Fibroblast of villous mesenchyme (primary cell): ENCODE measurements around the gene MVK. TPM values are rescaled to one million over a fixed set of nuclear protein-coding genes. Genes with fewer than 3 reads are reported as not detected.

ENCODE experiments used
- DNase-seq: peaks from one replicate; pipeline ENCODE4 v3.0.0-alpha.2; 2010; ENCODE audit warnings: low read depth
- H3K4me3 ChIP-seq: 2 replicates; pipeline ENCODE4 v1.5.1; 2011; ENCODE audit warnings: low read depth, mild to moderate bottlenecking, low read length
- total RNA-seq: library from RNA; depleted of rRNA; stranded (reverse); fragments of >200 nt; gene quantifications from 2 replicates; pipeline ENCODE4 v1.2.3, GENCODE V29; 2012
- TF ChIP-seq, protein P1 (sequence below): IDR thresholded peaks from 2 replicates; pipeline ENCODE4 v1.5.1; 2012; ENCODE audit warnings: low read depth, mild to moderate bottlenecking, low read length; ENCODE audit not compliant: insufficient read depth

Gene MVK
- total RNA-seq, 1 donor = 29.8 TPM

DNA sequence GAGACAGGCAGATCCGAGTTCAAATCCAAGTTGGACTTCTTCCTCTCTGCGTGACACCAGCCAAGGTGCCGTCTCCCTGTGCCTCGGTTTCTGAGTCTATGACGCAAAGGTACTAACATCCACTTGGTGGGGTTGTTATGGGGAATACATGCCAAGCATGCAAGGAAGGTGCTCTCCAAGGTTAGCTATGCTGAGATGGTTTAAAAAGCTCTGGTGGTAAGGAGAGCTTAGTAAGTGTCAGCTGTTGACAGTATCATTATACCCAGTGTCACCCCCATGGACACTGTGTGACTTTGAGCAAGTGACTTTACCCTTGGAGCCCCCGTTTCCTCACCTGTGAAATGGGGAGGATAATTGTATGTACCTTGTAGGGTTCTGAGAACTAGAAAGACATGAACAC lies 22.5 kb upstream of the MVK start:
- DNase-seq = no peak
- H3K4me3 ChIP-seq = no peak overlapping the region
- TF ChIP-seq, protein P1, sequence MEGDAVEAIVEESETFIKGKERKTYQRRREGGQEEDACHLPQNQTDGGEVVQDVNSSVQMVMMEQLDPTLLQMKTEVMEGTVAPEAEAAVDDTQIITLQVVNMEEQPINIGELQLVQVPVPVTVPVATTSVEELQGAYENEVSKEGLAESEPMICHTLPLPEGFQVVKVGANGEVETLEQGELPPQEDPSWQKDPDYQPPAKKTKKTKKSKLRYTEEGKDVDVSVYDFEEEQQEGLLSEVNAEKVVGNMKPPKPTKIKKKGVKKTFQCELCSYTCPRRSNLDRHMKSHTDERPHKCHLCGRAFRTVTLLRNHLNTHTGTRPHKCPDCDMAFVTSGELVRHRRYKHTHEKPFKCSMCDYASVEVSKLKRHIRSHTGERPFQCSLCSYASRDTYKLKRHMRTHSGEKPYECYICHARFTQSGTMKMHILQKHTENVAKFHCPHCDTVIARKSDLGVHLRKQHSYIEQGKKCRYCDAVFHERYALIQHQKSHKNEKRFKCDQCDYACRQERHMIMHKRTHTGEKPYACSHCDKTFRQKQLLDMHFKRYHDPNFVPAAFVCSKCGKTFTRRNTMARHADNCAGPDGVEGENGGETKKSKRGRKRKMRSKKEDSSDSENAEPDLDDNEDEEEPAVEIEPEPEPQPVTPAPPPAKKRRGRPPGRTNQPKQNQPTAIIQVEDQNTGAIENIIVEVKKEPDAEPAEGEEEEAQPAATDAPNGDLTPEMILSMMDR = no peak

DNA sequence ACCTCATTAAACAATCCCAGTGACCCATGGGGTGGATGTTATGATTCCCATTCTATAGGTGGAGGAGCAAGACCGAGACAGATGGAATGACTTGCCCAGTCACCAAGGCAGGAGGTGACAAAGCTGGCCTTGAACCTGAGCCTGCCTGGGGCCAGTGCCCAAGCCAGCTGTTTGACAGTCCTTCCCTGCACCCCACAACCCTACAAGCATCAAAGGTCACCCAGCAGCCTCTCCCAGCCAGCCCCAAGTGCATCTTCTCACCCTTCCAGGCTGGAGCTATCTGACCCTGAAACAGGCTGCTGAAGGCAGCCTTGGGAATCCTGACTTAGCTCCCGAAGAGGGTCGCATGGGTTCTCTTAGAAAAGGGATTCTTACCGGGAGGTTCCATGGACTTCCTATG lies 20.6 kb upstream of the MVK start:
- TF ChIP-seq, protein P1 = no peak
- no peak for DNase-seq
- H3K4me3 ChIP-seq = no peak overlapping the region

DNA sequence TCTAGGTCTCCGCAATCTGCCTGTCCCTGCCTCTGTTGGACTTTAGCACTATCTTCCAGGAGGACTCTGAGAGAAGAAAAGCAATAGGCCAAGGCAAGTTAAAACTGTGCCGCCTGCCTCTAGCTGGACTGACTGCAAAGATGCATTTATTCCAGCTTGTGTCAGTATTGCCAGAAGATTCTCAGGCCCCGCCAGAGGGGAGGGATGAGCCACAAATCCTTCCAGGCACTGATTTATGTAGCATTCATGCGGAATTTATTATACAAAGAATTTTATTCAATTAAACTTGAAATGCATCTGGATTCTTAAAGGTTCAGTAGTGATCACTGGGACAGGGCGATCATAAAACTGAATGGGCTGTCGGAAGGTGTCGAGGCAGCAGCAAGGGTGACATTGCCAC lies 20.1 kb upstream of the MVK start:
- DNase-seq = no peak
- no peak overlapping the region for H3K4me3 ChIP-seq
- TF ChIP-seq, protein P1 = no peak

DNA sequence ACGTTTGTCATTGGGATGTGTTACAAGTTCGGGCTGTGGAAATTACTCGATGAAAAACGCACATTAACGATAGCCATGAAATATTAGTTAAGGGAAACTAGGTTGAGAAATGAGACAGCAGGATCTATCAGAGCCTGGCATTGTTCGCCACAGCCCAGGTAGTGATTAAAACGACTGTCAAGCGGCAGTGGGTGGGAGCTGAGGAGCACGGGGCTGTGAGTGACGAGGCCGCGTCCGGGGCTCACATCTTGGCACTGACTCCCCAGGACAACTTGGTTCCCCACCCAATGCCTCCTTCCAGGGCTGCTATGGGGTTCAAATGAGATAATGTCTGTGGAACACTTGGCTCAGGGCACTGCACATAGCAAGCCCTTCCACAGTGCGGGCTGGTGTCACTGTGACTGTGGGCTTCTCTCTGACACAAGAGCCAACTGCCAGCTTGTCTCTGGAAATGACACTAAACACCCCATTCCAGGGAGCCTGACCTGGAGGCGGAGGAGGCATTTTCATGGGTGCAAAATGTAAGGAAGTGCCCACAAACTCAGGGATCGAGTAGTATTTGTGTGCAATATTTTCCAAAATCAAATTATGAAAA lies 19.6 kb upstream of the MVK start:
- no peak for DNase-seq
- TF ChIP-seq, protein P1 = no peak
- H3K4me3 ChIP-seq = no peak overlapping the region

DNA sequence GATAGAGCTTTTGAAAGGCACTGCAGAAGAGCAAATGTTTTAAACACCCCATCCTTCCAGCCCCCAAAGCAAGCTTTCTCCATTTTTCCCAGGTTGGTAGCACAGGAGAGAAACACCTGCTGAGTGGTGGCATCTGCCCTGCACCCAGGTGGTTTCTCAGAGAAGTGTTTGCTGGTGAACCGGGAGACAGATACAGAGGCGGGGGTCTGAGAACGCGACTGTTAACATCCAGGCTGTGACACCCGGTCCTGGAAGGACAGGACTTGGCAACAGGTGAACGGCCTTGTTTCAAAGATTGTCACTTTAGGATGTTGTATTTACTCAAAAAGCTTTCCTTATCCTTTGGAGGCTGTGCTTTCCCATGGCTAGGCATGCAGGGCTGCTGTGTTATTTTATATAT lies 18.8 kb upstream of the MVK start:
- DNase-seq = no peak
- TF ChIP-seq, protein P1 = no peak
- H3K4me3 ChIP-seq = no peak overlapping the region

DNA sequence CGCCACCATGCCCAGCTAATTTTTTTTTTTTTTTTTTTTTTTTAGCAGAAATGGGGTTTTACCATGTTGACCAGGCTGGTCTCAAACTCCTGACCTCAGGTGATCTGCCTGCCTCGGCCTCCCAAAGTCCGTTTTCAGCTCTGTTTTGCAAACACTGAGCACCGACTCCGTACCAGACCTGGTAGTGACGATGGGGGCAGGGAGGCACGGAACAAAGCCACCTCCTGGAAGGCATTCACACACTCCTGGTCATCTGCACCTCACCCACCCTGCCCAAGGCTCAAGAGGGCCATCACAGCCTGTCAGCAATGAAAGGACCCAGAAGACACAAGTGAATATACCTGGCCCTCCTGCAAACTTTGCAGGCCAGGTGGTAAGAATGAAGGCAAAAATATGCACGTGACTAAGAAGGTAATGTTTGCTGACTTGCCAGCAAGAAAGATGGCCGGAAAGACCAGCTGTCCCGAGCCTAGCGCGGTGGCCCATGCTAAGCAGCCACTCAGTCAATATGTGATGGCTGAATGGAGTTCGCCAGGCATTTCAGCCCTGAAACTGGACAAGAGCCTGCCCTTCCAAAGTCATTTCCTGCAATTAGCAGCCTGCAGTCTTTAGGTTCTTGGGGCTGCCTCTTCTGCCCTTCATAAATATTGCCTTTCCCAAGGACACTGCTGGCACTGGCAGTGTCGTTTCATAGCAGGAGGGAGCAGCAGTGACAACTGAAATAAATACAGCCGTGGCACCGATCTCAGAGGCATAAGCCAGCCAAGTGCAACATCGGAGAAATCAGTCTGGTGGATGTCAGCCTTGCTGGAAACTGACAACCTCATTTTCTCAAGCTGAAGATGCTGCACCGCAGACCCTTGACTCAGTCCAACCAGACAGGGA lies 17.9 kb upstream of the MVK start:
- TF ChIP-seq, protein P1 = no peak
- no peak overlapping the region for H3K4me3 ChIP-seq
- no peak for DNase-seq

DNA sequence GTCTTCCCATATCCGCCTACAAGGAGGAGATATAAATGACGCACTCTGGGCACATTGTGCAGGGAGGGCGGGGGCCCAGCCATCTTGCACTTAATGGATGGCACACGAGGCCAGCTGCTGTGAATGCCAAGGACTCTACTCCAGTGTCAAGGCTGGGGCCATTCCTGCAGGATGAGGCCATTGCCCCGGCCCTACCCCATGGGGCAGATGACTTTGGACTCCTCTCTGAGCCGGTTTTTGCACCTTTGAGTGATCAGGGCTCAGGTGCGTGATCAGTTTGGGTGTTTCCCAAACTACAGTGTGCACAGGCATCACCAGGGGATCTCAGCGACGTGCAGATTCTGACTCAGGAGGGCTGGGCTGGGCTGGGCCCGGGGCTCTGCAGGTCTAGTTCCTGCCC lies 16.4 kb upstream of the MVK start:
- TF ChIP-seq, protein P1 = no peak
- no peak overlapping the region for H3K4me3 ChIP-seq
- DNase-seq = no peak
